Hematopoietic multipotent progenitor cell (in vitro differentiated cells): Measurements from ENCODE around the gene HDLBP. TPM values are rescaled to one million over a fixed set of nuclear protein-coding genes. Genes with fewer than 3 reads are reported as not detected.
A peak's percentile ranks its signal among the peaks of the same experiment; 100 is the strongest.

Source experiments
- DNase-seq, 3 donors: peaks; one replicate each; pipeline ENCODE4 v3.0.0-alpha.2; 2011 to 2015; ENCODE audit warnings: low read depth in 2 of 3, low spot score in 2 of 3
- total RNA-seq: library from RNA; depleted of rRNA; stranded (reverse); fragments of >200 nt; gene quantifications from one replicate; pipeline ENCODE4 v1.2.3, GENCODE V29; 2012

HDLBP gene
- total RNA-seq, 1 donor, result 198 TPM

DNA sequence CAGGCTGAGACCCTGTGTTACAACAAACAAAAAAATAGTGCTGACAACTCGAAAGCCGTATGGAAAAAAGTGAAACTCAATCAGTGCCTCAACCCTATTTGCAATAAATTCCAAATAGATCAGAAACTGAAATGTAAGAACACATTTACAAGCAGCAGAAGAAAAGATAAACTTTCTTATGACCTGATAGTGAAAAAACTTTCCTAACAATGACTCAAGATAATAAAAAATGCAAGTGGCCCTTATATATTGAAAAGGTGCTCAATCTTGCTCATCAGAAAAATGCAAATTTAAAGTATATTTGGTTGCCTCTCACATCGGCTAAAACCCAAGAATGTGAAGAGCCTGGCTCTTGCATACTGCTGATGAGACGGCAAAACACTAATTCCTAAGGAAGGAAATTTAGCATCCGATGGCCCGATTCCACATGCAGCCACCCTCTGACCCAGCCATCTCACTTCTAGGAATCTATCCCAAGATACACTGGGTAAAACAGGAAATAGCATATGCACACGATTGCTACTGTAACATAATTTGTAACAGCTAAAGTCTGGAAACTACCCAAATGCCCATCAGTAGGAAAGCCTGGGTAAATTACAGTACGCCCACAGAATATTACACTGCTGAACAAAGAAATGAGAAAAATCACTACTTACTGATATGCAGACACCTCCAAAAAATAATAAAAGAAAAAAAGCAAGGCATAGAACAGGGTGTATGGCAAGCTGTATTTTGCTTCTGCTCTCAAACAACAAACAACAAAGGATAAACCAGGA, 56.8 kb downstream of the HDLBP start:
- DNase-seq, result no peak

DNA sequence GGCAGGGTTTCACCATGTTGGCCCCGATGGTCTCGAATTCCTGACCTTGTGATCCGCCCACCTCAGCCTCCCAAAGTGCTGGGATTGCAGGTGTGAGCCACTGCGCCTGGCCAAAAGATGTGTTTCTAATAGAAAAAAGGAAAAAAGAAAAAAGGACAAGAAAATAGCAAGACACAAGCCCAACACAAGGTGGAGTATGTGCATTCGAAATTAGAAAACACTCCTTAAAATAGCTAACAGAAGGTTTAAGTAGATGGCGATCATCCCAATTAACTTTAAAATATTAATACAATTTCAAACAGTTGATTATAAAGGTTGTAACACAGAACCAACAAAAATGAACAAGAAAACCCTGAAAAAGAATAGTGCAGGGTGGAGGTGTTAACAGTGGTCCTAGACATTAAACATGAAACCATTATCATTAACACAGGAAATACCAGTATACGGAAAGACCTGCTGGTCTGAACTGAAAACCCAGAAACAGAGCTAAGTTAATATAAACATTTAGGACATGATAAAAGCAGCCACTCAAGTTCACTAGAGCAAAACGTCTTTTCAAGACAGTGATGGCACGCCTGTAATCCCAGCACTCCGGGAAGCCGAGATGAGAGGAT, 57.9 kb downstream of the HDLBP start:
- peak in 1 of 3 donors; percentile 31 for DNase-seq

DNA sequence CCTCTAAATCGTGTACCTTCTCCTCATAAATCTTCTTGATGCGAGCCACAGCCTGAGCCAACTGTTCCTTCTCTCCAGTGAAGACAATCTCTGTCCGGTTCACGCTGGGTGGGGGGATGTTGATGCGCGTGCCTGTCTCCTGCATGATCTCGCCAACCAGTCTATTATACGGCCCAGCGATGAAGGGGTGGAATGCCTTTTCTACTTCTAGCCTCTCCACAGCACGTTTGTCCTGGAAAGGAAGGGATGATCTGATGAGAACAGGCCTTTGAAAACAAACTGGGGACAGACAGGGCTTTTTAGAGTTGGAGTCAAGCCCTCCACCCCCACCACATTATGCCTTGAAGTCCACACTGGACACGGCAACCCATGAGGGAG, 59.3 kb downstream of the HDLBP start:
- DNase-seq, result no peak

DNA sequence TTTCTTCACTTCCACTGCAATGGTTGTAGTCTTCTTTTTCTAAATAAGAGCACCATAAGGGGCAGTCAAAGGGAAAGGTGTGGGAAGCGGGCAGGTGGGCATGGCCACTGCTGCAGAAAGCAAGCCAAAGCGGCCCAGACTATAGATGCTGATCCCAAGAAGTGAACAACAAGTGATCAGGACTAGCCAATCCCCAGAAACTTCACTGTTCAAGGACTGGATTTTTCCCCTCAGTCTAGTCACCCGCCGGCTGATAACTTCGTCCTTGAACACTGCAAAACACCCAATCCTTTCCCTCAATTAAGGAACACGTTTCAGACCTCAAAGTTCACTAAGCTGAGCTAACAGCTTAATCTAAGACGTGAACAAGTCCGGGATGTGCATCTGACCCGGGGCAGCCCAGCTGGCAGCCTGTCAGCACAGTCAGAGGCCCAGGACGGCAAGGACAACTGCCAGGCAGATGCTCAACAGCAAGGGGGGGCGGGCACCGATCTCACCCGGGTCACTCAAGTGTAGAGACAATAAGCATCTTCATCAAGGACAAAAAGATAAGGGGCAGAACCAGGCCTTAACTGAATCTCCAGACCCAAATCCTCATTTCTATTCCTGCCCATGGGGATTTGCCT, 59.8 kb downstream of the HDLBP start:
- no peak for DNase-seq

DNA sequence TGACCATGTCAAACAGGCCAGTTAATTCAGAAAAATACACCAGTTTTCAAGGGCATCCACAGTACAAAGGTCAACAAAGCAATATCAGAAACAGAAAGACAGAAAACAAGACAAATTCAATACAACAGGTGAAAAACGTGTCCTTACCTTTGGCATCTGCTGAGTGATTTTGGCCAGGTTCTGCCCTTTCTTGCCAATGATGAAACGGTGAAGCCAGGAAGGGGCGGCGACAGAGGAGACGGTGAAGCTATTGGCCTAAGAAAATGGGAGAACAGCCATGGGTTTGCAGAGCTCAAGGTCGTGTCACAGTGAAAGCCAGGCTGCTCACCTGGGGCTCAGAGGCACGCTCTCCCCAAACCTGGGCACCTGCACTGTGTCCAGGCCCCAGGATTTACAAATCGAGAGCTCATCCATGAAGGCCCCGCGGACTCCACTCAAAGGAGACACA, 60.5 kb downstream of the HDLBP start:
- no peak for DNase-seq

DNA sequence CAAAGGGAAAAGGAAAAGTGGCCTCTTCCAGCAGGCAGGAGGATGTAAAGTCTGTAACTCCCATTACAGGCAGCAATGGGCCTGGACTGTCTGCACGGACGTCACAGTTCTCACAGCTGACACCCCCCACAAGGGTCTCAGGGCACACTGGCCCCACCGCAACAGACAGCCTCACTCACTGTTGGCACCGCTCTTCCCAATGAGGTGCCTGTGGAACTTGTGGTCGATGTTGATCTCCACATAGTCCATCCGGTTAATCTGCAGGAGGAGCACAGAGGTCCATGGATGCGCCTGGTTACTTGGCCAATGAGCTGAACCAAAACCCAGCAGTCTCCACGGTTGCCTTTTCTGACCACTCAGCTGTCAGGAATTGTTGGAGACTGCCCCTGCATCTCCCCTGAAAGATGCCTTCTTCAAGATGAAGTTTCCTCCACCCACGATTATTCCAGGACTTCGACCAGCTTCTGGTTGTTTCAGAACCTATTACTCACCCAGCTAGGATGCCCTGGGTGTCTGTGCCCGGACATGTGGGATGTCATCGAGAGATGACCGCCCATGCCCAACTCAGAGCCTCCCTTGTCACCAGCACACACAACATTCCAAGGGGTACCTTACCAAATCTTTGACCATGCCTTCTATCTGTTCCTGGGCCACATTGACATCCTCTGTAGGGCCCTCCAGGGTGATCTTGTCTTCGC, 62.5 kb downstream of the HDLBP start:
- DNase-seq, result no peak

DNA sequence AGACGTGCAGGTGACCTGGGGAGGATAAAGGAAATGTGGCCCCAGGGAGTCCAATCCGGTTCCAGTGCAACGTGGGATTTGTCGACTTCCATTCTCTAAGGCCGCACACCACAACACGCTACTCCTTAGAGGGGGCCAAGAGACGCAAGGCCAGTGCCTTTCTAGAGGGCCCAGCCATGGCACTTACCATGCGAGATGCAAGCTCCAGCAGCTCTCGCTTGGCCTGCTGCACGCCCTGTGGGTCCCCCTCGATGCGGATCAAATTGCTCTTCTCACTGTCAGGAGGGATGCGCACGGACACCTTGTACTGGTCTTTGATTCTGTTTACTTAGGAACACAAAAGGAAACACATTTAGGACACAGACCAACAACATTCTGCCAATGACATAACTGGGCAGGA, 65.8 kb downstream of the HDLBP start:
- DNase-seq, result no peak

DNA sequence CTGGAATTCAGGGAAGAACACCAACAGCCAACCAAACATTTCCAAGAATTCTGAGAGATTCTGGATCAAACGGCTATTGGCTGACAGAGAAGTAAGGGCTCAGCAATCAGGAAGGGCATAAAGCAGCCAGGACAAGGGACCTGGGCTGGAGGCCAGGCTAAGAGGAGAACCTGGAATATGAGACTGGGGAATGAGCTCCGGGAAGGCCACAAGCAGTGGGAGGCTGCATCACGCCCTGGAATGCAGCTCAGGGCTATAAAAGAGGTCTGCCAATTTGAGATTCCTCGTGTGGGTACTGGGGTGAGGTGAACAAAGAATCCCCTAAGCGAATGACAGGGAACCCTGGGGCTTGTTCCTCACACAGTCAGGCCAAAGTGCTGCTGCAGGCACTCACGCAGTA, 66.6 kb downstream of the HDLBP start:
- DNase-seq, result no peak

DNA sequence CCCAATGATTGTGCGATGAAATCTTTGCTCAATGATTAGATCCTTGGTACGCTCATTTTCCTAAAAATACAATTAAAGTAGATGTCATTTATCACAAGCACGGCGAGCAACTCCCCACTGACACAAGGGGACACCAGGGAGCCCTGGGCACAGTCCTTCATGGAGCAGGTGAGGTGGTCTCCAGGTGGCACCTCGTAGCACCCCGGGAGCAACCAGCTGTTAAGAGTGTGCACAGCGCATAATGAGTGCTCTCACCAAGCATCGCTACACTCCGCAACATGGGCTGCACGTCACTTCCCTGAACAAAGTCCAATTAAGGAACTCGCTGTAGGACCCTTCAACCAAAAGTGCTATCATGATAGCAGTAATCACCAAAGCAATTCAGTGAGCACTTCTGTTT, 67.2 kb downstream of the HDLBP start:
- DNase-seq, result no peak

DNA sequence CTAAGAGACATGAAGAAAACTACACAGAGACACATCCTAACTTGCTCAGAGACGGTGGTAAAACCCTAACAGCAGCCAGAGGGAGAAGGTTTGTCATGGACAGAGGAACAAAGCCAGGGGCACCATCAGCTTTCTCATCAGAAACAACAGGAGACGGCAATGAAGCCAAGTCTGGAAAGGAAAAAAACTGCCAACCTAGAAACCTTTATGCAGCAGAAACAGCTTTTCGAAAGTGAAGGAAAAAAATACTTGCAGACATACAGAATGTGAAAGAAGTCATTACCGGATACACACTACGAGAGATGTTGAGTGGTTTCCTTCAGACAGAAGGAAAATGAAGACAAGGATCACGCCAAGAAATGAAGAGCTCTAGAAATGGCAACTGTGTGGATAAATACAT, 71.1 kb downstream of the HDLBP start:
- DNase-seq, result no peak

DNA sequence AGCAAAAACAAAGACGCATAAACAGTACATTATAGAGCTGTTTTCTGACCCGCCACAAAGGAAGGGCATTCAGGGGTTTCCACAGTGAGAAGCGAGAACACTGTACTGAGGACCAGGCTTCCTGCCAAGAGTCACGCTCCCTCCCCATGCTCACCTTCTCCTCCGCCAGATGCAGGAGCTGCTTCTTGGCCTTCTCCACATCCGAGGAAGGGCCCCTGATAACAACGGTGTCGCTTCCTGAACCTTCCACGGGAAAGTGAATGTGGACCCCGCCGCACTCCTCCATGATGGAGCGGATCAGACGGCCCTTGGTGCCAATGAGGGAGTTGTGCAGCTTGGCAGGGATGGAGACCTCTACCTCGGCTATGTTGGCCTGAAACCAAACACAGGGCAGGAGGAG, 73.2 kb downstream of the HDLBP start:
- DNase-seq, result no peak

DNA sequence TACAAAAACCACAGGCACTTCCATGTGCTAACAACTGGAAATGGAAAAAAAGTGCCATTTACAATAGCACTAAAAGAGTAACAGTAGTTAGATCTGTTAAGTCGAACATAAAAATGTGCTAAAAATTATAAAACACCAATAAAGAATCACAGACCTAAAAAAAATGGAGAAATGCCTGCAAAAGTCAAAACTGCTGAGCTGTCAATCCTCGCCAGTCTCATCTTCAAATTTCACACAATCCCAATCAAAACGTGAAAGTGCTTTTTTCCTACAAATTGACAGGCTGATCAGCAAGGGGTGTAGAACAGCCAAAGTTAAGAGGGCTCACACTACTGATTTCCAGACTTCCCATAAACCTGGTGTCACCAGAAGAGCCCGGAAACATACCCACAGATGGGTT, 73.8 kb downstream of the HDLBP start:
- no peak for DNase-seq

DNA sequence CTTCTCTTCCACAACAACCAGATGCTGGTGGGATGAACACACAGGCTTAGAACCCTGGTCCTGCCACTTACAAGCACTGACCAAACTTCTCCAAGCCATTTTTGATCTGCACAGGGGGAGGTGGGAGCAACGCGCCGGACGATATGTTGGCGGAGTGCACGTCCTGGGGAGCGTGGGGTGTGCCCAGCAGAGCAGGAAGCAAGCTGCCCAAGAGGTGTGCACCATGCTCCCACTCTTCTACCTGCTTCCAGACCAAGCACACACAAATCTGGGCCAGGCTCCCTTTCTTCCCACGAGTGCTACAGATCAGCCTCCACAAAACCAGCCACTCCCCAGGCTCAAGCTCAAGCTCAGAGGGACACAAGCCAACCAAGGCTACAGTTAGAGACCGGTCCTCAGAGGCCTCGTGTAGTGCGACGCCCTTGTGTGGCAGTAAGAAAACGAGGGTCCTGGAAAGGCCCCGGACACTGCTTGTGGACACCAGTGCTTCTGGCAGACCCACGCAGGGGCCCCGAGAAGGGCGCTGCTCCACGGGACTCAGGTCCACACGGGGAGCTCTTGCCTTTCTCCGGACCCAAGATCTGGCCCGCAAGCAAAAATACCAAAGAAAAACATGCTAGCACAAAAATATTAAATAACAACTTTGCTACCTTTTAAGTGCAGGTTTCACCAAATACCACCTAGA, 75.0 kb downstream of the HDLBP start:
- no peak for DNase-seq

DNA sequence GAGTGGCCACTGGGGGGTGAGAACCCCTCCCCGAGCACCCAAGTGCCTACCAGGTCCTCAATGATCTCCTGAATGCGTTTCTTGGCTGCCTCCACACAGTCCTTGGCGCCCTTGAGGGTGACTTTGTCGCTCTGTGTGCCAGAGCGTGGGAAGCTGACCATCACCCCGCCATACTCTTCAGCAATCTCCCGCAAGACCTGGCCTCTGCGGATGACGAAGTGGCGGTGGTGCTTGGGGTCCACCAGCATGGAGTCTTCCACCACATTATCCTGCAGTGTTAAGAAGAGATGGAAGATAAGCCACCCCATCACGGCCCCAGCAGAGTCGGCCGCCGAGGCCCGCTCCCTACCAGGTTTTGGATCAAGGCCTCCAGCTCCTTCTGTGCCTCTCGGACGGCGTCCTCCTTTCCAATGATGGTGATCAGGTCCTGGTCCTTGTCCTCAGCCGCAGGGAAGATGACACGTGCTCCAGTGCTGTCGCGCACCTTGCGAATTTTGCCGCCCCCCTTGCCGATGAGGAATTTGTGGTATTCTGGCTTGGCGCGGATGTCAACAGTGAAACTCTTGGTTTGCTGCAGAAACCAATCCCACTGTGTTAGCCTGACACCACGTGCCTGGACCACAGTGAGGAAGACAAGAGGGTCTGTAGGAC, 75.8 kb downstream of the HDLBP start:
- DNase-seq, result no peak

DNA sequence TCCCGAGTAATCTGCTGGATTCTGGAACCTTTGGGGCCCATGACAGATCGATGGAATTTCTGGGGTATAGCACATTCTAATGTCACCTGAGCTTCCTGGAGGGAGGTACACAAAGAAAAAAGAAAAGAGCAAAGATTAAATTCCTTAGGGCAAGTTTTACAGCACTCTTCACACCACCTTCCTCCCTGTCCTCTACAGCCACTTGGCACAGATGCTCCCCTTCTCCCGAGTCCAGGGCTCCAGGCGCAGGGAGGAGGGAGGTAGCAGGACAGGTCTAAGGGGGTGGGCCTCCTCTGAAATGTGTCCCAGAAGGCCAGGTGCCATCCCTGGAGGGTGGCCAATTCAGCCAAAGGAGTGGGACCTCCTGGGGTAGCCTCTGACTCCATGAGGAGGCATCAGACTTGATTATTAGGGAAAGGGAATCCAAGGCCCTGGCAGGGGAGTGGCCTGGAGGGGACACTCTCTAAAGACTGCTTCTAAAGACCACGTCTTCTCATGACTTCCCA, 76.7 kb downstream of the HDLBP start:
- DNase-seq, result no peak

DNA sequence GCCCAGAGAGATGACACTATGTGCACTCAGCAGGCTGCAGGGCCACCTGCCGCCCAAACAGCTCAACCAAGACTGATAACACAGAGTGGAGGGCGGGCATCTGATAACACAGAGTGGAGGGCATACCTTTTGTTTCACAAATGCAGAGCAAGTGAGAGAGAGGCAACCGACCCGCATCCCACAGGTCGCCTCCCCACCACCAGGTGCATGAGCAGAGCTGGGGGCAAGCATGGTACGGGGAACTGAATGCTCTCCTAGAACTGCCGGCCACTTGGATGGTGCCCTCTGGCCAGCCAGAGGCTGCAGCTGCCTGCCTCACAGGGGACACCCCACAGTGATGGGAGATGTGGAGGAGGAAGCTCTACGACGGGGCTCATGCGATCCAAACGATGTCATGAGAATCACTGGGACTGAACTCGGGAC, 77.5 kb downstream of the HDLBP start:
- no peak for DNase-seq

DNA sequence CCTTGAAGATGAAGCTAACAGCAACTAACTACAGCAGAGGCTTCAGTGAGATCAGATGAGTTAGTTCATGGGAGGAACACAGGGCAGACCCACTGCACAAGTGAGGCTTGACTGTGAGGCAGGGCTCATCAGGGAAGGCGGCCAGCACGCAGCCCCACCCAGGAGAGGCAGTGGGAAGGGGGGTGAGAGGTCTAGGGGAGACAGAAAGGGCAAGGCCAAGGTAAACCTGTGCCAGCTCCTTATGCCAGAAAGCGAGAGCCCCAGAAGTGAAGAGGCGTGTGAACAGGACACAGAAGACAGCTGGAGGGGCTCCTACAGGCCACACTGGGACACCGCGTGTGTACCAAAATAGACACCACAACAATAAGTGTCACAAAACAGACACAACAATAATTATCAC, 78.4 kb downstream of the HDLBP start:
- DNase-seq, result no peak

DNA sequence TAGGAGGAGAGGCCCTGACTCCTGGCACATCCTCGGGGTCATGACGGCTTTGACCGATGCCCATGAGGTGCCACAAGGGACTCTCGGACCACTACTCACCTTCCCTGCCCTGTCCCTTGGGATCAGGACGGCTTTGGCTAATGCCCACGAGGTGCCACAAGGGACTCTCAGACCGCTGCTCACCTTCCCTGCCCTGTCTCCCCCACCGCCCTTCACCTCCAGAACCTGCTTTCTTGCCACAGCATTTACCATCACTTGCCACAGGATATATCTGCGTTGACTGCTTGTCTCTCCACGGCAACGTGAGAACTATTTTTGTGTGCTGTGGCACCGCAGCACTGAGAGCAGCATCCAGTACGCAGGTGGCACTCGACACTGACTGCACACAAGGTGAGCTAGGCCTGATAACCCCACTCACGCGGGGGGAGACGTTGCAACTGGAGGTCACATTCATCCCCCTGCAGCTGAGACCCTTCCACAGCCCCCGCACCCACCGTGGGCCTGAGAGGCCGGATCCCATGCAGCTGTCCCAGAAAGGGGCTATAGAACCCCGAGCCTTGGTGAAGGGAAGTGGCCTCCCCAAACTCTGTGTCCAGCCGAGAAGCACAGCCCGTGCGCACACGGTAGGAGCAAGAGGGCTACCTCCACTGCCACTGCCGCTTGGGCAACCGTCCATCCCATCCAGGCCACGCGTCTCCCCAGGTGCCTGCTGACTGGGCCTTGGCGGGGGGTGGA, 79.4 kb downstream of the HDLBP start:
- no peak for DNase-seq

DNA sequence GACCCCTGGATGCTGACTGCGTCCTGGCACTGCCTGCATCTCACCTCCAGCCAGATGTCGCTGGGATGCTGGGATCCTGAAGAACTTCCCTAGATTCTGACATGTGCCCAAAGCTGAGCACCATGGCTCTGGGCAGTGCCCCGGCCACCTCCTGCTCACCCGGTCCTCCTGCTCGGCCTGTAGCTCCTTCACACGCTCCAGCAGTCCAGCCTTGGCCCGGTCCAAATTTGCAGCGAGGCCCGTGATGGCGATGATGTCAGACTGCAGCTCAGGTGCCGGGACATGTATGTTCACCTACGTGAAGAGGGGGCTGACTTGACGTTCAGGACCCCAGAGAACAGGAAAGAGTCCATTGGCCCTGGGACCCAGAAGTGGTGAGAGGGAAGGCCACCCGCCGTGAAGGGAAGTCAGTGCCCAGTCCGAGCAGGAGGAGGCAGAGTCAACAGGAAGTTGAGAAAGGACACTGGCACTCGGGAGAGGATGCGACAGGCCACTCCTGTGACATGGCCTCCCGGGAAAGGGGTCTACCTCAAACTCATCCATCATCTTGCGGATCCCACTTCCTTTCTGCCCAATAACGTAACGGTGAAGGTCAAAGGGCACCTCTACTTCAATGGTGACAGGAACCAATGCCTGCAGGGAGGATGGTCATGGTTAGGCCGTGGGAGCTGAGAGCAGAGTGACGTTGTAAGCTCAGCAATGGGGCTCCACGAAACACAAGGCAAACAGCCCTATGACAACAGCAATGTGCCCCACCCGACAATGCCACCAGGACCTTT, 80.3 kb downstream of the HDLBP start:
- no peak for DNase-seq
